Muscle layer of colon (tissue), 2 donors: Measurements from ENCODE around the gene GAS7.

Source experiments
- H3K27ac ChIP-seq: one replicate; pipeline ENCODE4 v1.7.0; 2013; ENCODE audit warnings: low read depth, mild to moderate bottlenecking, low read length, moderate library complexity
- H3K27me3 ChIP-seq, 2 donors: one replicate each; pipeline ENCODE4 v1.7.0; 2013; ENCODE audit warnings: low read length in 2 of 2, mild to moderate bottlenecking in 2 of 2; ENCODE audit not compliant: insufficient read depth in 2 of 2, control insufficient read depth in 1 of 2
- H3K36me3 ChIP-seq: one replicate; pipeline ENCODE4 v1.7.0; 2013; ENCODE audit warnings: mild to moderate bottlenecking, low read length; ENCODE audit not compliant: insufficient read depth
- H3K4me1 ChIP-seq: one replicate; pipeline ENCODE4 v1.7.0; 2013; ENCODE audit warnings: mild to moderate bottlenecking, low read length; ENCODE audit not compliant: insufficient read depth
- H3K4me3 ChIP-seq, 2 donors: one replicate each; pipeline ENCODE4 v1.7.0; 2013; ENCODE audit warnings: low read length in 2 of 2, low read depth in 1 of 2, mild to moderate bottlenecking in 1 of 2, moderate library complexity in 1 of 2
- H3K9ac ChIP-seq: one replicate; pipeline ENCODE4 v1.7.0; 2013; ENCODE audit warnings: low read length
- H3K9me3 ChIP-seq: one replicate; pipeline ENCODE4 v1.7.0; 2013; ENCODE audit warnings: mild to moderate bottlenecking, low read length
- donor health status: abdominal sarcoma.
- donor health status: Adenocarcinoma of cecum.

GAS7 gene

DNA sequence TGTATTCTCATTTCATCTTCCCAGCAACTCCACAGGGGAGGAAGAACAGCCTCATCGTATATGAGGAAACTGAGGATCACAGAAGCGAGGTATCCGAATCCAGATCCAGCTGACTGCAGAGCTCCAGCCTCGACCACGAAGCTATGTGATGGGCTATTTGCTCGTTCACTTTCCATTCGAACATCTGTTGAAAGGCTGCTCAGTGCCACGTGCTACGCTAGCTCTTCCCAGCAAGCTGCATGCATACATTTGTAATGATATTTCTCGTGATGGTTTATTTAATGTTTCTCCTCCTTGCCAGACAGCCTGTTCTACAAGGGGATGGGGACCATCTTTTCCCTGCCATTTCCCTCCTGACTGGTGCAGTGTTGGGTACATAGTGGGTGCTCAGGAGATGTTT, 244.9 kb downstream of the GAS7 start:
- Histone ChIP-seq H3K27me3 (peaks cover 0 to 12% of the 10 kb centered on the region in 2 donors), H3K4me1 (no peaks in the 10 kb centered on the region), H3K36me3 (no peaks in the 10 kb centered on the region), H3K9me3 (no peaks in the 10 kb centered on the region), H3K4me3 (no peak overlapping the region), H3K9ac (no peak overlapping the region), H3K27ac (no peak overlapping the region)

DNA sequence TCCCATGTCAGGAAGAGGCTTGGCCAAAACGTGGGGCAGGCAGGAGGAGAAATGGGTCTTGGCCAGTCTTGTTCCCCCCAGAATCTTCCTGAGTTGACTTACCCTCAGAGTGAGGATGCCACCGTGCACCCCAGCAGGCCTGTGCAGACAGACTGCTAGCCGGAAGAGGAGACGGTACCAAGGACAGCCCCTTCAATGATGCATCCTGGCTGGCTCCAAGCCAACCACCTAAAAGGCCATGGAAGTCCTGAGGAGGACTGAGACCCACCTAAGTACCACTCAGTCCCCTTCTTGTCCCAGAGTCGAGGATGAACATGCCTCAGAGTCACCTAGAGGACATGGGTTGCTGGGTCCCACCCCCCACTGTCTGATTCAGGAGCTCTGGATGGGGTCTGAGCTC, 246.6 kb downstream of the GAS7 start:
- Histone ChIP-seq H3K27me3 (no peaks in the 10 kb centered on the region), H3K9ac (no peak overlapping the region), H3K4me3 (no peak overlapping the region), H3K9me3 (no peaks in the 10 kb centered on the region), H3K27ac (no peak overlapping the region), H3K36me3 (no peaks in the 10 kb centered on the region), H3K4me1 (no peaks in the 10 kb centered on the region)

DNA sequence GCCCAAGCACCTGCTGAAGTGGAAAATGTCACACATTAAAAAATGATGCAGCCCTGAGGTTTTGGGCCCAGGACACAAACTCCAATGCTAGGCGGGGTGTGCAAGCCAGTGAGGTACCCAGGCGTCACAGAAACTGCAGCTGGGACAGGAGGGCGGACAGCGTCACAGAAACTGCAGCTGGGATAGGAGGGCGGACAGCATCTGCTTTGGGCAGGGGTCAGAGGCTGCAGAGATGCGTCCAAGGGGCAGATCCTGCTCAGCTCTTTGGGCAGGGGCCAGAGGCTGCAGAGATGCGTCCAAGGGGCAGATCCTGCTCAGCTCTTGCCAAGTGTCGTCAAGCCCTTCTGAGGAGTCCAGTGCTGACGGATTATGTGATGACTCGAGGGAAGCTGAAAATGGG, 249.5 kb downstream of the GAS7 start:
- H3K36me3 ChIP-seq, result peaks cover 13% of the 10 kb centered on the region
- no peaks in the 10 kb centered on the region for H3K9me3 ChIP-seq
- H3K27ac ChIP-seq, result no peak overlapping the region
- no peak overlapping the region for H3K9ac ChIP-seq
- no peaks in the 10 kb centered on the region for H3K4me1 ChIP-seq
- H3K27me3 ChIP-seq, result no peaks in the 10 kb centered on the region
- no peak overlapping the region for H3K4me3 ChIP-seq

DNA sequence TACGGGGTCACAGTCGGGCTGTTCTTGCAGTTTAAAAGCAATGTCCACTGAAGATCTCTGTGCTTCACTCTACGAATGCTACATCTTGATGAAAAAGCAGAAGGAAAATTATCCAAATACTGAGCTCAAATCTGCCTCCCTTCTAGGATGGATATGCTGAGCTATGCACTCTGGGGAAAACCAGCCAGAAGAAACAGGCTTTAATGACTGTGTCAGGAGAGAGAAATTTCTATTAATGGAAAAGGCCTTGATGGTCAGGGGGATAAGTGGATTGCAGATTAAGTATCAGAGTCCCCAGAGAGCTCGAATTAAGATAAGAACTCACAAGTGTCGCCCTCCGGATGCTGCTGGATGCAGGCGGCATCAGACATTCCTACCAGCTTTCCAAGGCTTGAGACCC, 253.7 kb downstream of the GAS7 start:
- Histone ChIP-seq H3K4me3 (no peak overlapping the region), H3K36me3 (peaks cover 23% of the 10 kb centered on the region), H3K9ac (no peak overlapping the region), H3K27ac (no peak overlapping the region), H3K4me1 (no peaks in the 10 kb centered on the region), H3K27me3 (no peaks in the 10 kb centered on the region), H3K9me3 (no peaks in the 10 kb centered on the region)

DNA sequence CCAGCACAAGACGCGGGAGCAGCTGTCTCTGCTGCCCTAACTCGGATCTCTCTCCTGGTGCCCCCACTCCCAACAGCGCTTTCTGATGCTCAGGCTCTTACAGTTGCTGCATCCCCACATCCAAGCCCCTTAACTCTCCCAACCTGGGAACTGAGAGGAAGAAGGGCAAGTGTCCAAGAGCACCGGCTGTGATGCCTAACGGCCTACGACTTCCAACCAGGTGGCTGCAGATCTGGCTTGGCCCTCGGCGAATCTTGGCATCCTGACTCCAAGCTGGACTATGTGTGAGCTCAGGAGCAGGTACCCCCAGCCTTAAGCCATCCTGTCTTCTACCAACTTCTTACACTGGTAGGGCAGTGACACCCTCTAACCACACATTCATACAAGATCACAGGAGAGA, 255.1 kb downstream of the GAS7 start:
- Histone ChIP-seq H3K27ac (no peak overlapping the region), H3K4me1 (no peaks in the 10 kb centered on the region), H3K36me3 (peaks cover 30% of the 10 kb centered on the region), H3K9ac (no peak overlapping the region), H3K27me3 (no peaks in the 10 kb centered on the region), H3K4me3 (no peak overlapping the region), H3K9me3 (no peaks in the 10 kb centered on the region)

DNA sequence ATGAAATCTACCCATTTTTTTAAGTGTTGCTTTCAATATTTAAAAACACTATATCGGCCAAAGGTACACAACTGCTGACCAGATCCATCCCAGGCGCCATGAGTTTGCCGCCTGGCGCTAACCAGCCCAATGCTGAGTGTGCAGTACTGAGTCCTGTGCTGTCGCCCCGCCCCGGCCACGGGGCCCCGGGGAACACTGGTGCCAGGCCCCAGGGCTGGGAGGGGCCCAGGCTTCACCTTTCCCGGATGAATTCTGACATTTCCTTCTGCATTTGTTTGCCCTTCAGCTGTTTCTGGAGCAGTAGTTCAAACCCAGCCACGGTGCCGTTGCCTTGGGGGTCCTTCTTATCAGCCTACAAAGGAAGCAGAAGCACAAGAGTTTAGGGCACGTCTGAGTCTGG, 255.5 kb downstream of the GAS7 start:
- H3K4me3 ChIP-seq, result no peak overlapping the region
- peaks cover 30% of the 10 kb centered on the region for H3K36me3 ChIP-seq
- no peaks in the 10 kb centered on the region for H3K27me3 ChIP-seq
- H3K9me3 ChIP-seq, result no peaks in the 10 kb centered on the region
- no peaks in the 10 kb centered on the region for H3K4me1 ChIP-seq
- no peak overlapping the region for H3K9ac ChIP-seq
- no peak overlapping the region for H3K27ac ChIP-seq

DNA sequence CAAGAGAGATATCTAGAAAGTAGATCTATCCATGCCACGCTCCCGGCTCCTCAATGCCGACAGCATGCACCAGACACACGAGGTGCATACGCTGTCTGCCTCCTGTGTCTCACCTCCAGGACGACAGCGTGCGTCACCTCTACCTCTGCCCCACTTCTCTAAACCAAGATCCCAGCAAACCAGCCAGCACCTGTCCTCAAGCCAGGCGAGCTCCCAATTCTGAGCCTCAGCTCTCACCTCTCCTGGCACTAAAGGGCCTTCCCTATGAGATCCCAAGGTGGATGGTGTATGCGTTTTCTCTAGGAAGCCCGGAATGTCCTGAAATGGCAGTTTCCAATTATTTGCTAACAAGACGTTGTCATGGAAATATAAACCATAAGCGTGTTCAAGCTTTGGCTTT, 257.1 kb downstream of the GAS7 start:
- no peak overlapping the region for H3K4me3 ChIP-seq
- H3K9me3 ChIP-seq, result no peaks in the 10 kb centered on the region
- H3K9ac ChIP-seq, result no peak overlapping the region
- H3K4me1 ChIP-seq, result peaks cover 4% of the 10 kb centered on the region
- peaks cover 27% of the 10 kb centered on the region for H3K36me3 ChIP-seq
- H3K27ac ChIP-seq, result no peak overlapping the region
- H3K27me3 ChIP-seq, result no peaks in the 10 kb centered on the region

DNA sequence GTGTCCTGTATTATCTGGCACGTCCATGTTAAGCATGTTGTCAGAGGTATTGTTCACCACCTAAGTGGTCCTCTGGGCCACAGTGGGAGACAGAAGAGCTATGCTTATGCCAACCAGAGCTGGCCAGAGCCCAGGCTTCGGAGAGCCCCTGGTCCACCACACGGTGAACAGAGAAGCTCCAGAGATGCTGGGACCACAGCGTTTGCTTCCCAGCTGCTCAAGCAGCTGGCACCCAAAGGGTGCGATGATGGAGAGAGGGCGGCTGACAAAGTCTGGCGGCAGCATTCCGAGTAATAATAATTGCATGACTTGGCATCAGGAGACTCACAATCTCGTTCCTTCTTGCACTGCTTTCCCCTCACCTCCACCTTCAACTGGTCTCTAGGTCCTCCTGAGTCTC, 257.6 kb downstream of the GAS7 start:
- Histone ChIP-seq H3K9ac (no peak overlapping the region), H3K27ac (no peak overlapping the region), H3K36me3 (peaks cover 23% of the 10 kb centered on the region), H3K4me3 (no peak overlapping the region), H3K9me3 (no peaks in the 10 kb centered on the region), H3K4me1 (peaks cover 4% of the 10 kb centered on the region), H3K27me3 (no peaks in the 10 kb centered on the region)

DNA sequence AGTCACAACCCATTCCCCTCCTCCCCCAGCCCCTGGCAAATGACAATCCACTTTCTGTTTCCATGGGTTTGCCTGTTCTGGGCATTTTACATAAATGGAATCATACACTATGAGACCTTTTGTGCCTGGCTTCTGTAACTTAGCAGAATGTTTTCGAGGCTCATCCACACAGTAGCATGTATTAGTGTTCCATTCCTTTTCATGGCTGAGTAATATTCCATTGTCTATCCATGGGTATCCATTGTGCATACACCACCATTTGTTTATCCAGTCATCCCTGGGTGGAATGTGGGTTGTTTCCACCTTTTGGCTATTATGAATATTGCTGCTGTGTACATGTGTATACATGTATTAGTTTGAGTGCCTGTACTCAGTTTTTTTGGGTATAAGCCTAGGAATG, 259.6 kb downstream of the GAS7 start:
- H3K4me3 ChIP-seq, result no peak overlapping the region
- peaks cover 17% of the 10 kb centered on the region for H3K36me3 ChIP-seq
- H3K27me3 ChIP-seq, result no peaks in the 10 kb centered on the region
- H3K4me1 ChIP-seq, result peaks cover 4% of the 10 kb centered on the region
- H3K9me3 ChIP-seq, result no peaks in the 10 kb centered on the region
- no peak overlapping the region for H3K27ac ChIP-seq
- no peak overlapping the region for H3K9ac ChIP-seq

DNA sequence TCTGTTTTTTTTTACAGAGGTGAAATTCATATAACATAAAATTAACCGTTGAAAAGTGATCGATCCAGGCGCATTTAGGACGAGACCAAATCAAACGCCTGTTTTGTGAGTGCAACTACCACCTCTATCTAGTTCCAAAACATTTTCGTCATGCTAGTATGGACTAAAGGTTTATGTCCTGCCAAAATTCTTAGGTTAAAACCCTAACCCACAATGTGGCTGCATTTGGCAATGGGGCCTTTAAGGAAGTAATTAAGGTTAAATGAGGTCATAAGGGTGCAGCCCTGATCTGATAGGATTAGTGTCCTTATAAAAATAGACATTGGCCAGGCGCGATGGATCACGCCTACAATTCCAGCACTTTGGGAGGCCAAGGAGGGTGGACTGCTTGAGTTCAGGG, 260.5 kb downstream of the GAS7 start:
- H3K9ac ChIP-seq, result no peak overlapping the region
- no peak overlapping the region for H3K27ac ChIP-seq
- H3K4me1 ChIP-seq, result peaks cover 4% of the 10 kb centered on the region
- H3K27me3 ChIP-seq, result no peaks in the 10 kb centered on the region
- no peak overlapping the region for H3K4me3 ChIP-seq
- no peaks in the 10 kb centered on the region for H3K9me3 ChIP-seq
- H3K36me3 ChIP-seq, result peaks cover 17% of the 10 kb centered on the region

DNA sequence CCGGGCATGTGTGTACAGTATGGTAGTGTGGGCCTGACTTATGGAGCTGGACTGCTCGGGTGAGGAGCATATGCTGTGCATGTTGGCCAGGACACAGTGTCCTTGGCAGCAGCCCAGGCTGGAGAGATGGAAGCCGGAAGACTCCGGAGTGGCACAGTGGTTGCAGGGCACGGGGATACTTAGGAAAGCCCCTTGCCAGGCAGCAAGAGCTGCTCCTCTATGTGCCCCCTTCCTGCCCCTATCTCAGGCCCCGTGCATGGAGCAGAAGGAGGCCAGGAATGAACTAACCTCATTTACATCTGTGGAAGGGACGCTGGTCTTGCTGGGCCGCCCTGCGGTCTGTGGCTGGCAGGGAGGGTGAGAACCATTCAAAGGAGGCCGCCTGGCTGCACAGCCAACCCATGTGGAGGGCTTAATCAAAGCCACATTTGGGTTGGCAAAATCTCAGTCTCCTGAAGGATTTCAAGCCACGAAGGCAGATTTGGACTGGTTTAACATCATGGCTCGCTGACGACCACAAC, 261.1 kb downstream of the GAS7 start:
- Histone ChIP-seq H3K9me3 (no peaks in the 10 kb centered on the region), H3K27ac (no peak overlapping the region), H3K4me3 (no peak overlapping the region), H3K4me1 (peaks cover 4% of the 10 kb centered on the region), H3K9ac (no peak overlapping the region), H3K27me3 (no peaks in the 10 kb centered on the region), H3K36me3 (peaks cover 17% of the 10 kb centered on the region)

DNA sequence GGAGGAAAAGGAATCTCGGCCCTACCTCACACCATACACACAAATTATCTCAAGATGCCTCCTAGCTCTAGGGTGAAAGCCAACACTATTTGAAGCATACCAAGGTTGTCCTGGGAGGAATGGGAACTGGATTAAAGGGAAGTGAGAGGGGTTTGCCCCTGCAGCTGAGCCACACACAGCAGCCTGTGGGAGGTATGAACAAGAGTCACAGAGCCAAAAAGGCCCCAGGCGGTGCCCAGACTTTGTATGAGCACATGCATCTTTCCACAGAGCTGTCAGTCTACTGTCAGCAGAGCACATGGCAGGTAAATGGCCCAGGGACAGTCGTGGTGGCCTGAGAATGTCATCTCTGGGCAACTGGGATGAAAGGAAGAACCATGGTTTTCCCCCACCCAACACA, 262.3 kb downstream of the GAS7 start:
- Histone ChIP-seq H3K27ac (no peak overlapping the region), H3K9ac (no peak overlapping the region), H3K9me3 (no peaks in the 10 kb centered on the region), H3K27me3 (no peaks in the 10 kb centered on the region), H3K4me1 (peaks cover 4% of the 10 kb centered on the region), H3K4me3 (no peak overlapping the region), H3K36me3 (peaks cover 11% of the 10 kb centered on the region)
